Hepatocyte (in vitro differentiated cells): ENCODE results near the gene OR4X2. TPM values are rescaled to one million over a fixed set of nuclear protein-coding genes. Genes with fewer than 3 reads are reported as not detected.

Experiments used
- DNase-seq: peaks from one replicate; pipeline ENCODE4 v3.0.0-alpha.2; 2016; ENCODE audit warnings: low spot score
- H2AFZ ChIP-seq: fragments of 200-600 bp; sonication (generic); 2 replicates; pipeline ENCODE4 v1.6.0; 2016; ENCODE audit warnings: antibody characterized with exemption, mild to moderate bottlenecking
- H3K27ac ChIP-seq: fragments of 200-600 bp; sonication (generic); 2 replicates; pipeline ENCODE4 v1.5.1; 2016; ENCODE audit warnings: mild to moderate bottlenecking
- H3K27me3 ChIP-seq: fragments of 200-600 bp; sonication (generic); 2 replicates; pipeline ENCODE4 v1.6.1; 2016
- H3K36me3 ChIP-seq: fragments of 200-600 bp; sonication (generic); replicated peaks from 2 replicates; pipeline ENCODE4 v1.5.1; 2016; ENCODE audit warnings: low read depth; ENCODE audit not compliant: insufficient read depth
- H3K4me1 ChIP-seq: fragments of 200-600 bp; sonication (generic); 2 replicates; pipeline ENCODE4 v1.5.1; 2016; ENCODE audit warnings: mild to moderate bottlenecking, moderate library complexity; ENCODE audit not compliant: insufficient read depth
- H3K4me2 ChIP-seq: fragments of 200-600 bp; sonication (generic); 2 replicates; pipeline ENCODE4 v1.6.0; 2016
- H3K4me3 ChIP-seq: fragments of 200-600 bp; sonication (generic); 2 replicates; pipeline ENCODE4 v1.5.1; 2016; ENCODE audit warnings: mild to moderate bottlenecking
- H3K79me2 ChIP-seq: fragments of 200-600 bp; sonication (generic); 2 replicates; pipeline ENCODE4 v1.6.0; 2017; ENCODE audit warnings: mild to moderate bottlenecking
- H3K9me2 ChIP-seq: fragments of 200-600 bp; sonication (generic); replicated peaks from 2 replicates; pipeline ENCODE4 v1.6.0; 2017; ENCODE audit warnings: mild to moderate bottlenecking; ENCODE audit not compliant: insufficient read depth
- H3K9me3 ChIP-seq: fragments of 200-600 bp; sonication (generic); 2 replicates; pipeline ENCODE4 v1.5.1; 2016; ENCODE audit warnings: low read depth, mild to moderate bottlenecking
- H4K20me1 ChIP-seq: fragments of 200-600 bp; sonication (generic); 2 replicates; pipeline ENCODE4 v1.6.0; 2016; ENCODE audit warnings: mild to moderate bottlenecking; ENCODE audit not compliant: insufficient read depth, poor library complexity, severe bottlenecking
- EZH2 ChIP-seq: fragments of 200-600 bp; sonication (generic); IDR thresholded peaks from 2 replicates; pipeline ENCODE4 v1.6.1; 2016; ENCODE audit warnings: antibody characterized with exemption, mild to moderate bottlenecking, borderline replicate concordance
- EZH2phosphoT487 ChIP-seq: fragments of 200-600 bp; sonication (generic); IDR thresholded peaks from one replicate; pipeline ENCODE4 v1.6.1; 2018; ENCODE audit warnings: antibody characterized with exemption, mild to moderate bottlenecking, low read depth, moderate library complexity; ENCODE audit not compliant: unreplicated experiment, severe bottlenecking
- WGBS: methylation state at CpG from one replicate; pipeline ENCODE4 v1.1.6; 2016; ENCODE audit warnings: low lambda C conversion rate; ENCODE audit errors: missing lambda C conversion rate; 5-methylcytosine and 5-hydroxymethylcytosine counted together
- polyA plus RNA-seq: library from polyadenylated mRNA; unstranded; fragments of >200 nt; fragmentation: Nextera tagmentation; extraction: Ambion mirVana; gene quantifications from 2 replicates; pipeline ENCODE4 v1.2.1, GENCODE V29; 2016
- total RNA-seq: library from RNA; depleted of rRNA; stranded (reverse); fragments of >200 nt; gene quantifications from 2 replicates; pipeline ENCODE4 v1.2.3, GENCODE V29; 2014
- TF ChIP-seq, protein P1 (sequence below): fragments of 200-600 bp; sonication (generic); IDR thresholded peaks from 2 replicates; pipeline ENCODE4 v1.5.1; 2016; ENCODE audit warnings: antibody characterized with exemption, mild to moderate bottlenecking; ENCODE audit not compliant: poor library complexity

Gene OR4X2
- total RNA-seq = not detected in 2 replicates
- not detected in 2 replicates for polyA plus RNA-seq

- Histone ChIP-seq H3K36me3 (no peaks in the 10 kb centered on the region), H3K79me2 (no peaks in the 10 kb centered on the region), H3K27ac (no peak within 1 kb of the TSS), H2AFZ (no peak within 1 kb of the TSS), H4K20me1 (no peaks in the 10 kb centered on the region), H3K4me2 (no peak within 1 kb of the TSS), H3K9me3 (peaks cover 10% of the 10 kb centered on the region), H3K27me3 (no peaks in the 10 kb centered on the region), H3K4me1 (no peaks in the 10 kb centered on the region), H3K9me2 (no peaks in the 10 kb centered on the region), H3K4me3 (no peak within 1 kb of the TSS)
- DNase-seq = no peak
- TF ChIP-seq EZH2 = no peak
- no peak for TF ChIP-seq EZH2phosphoT487
- TF ChIP-seq, protein P1, sequence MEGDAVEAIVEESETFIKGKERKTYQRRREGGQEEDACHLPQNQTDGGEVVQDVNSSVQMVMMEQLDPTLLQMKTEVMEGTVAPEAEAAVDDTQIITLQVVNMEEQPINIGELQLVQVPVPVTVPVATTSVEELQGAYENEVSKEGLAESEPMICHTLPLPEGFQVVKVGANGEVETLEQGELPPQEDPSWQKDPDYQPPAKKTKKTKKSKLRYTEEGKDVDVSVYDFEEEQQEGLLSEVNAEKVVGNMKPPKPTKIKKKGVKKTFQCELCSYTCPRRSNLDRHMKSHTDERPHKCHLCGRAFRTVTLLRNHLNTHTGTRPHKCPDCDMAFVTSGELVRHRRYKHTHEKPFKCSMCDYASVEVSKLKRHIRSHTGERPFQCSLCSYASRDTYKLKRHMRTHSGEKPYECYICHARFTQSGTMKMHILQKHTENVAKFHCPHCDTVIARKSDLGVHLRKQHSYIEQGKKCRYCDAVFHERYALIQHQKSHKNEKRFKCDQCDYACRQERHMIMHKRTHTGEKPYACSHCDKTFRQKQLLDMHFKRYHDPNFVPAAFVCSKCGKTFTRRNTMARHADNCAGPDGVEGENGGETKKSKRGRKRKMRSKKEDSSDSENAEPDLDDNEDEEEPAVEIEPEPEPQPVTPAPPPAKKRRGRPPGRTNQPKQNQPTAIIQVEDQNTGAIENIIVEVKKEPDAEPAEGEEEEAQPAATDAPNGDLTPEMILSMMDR = no peak
These were observed at the start of gene OR4X2 for GRCh38 chr11:48244804-48245203. Gene OR4X2, plus strand, starts transcription at chr11:48245104. Its CDS starts 0 bp downstream, at chr11:48245104.

DNA sequence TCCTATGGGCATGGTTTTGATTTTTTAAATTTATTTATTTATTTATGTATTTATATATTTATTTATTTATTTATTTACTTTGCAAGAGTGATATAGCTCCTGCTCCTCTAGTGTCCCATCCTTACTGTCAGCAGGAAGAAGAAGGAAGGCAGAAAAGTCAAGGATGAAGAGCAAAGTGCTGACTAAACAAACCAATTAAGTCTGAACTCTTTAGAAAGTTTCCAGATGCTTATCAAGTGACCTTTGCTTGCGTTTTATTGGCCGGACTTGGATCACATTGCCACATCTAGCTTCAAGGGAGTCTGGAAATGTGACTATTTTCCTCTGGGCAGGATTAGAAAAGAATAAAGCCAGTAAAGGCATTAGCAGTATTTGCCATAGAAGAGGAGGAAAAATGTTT lies 37.0 kb upstream of the OR4X2 start:
- Histone ChIP-seq H3K4me1 (no peaks in the 10 kb centered on the region), H3K4me2 (no peak overlapping the region), H4K20me1 (no peaks in the 10 kb centered on the region), H3K36me3 (no peaks in the 10 kb centered on the region), H3K9me3 (no peaks in the 10 kb centered on the region), H3K9me2 (no peaks in the 10 kb centered on the region), H3K27me3 (no peaks in the 10 kb centered on the region), H3K79me2 (no peaks in the 10 kb centered on the region), H2AFZ (no peak overlapping the region), H3K4me3 (no peak overlapping the region), H3K27ac (no peak overlapping the region)
- 82% methylated on average over 2 of the region's 2 CpGs for WGBS
- TF ChIP-seq, protein P1 = no peak
- TF ChIP-seq EZH2 = no peak
- TF ChIP-seq EZH2phosphoT487 = no peak
- DNase-seq = no peak

DNA sequence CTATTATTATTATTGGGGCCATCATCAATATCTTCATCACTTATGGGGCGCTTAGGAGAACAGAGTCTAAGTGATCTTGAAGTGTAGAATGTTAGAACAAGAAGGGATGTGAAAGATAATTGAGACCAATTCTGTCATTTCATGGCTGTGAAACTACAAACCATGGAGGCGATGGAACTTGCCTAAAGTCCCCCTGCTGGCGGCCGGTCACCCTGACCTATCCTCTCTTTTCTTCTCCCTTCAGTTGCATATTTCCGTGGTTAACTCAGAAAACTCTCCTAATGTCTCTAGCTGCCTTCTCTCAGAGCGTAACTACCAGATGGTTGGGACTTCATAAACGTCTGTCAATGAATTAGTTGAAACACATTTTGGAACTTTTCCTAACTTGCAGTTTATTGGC lies 34.9 kb upstream of the OR4X2 start:
- no peak overlapping the region for H2AFZ ChIP-seq
- H3K27ac ChIP-seq = no peak overlapping the region
- no peak for TF ChIP-seq EZH2phosphoT487
- no peak for DNase-seq
- WGBS = 32% methylated on average over 7 of the region's 7 CpGs
- H3K9me3 ChIP-seq = no peaks in the 10 kb centered on the region
- no peaks in the 10 kb centered on the region for H3K36me3 ChIP-seq
- H3K9me2 ChIP-seq = no peaks in the 10 kb centered on the region
- H3K27me3 ChIP-seq = no peaks in the 10 kb centered on the region
- H3K4me2 ChIP-seq = no peak overlapping the region
- no peak overlapping the region for H3K4me3 ChIP-seq
- H3K79me2 ChIP-seq = no peaks in the 10 kb centered on the region
- H4K20me1 ChIP-seq = no peaks in the 10 kb centered on the region
- no peaks in the 10 kb centered on the region for H3K4me1 ChIP-seq

GRCh38 chr11:48216510-48216909 lies 28.4 kb upstream of the OR4X2 start, which contains the start of gene OR4B1:
Gene OR4B1, plus strand, starts transcription at chr11:48216810. Its CDS starts 0 bp downstream, at chr11:48216810.
- H3K27me3 ChIP-seq = no peaks in the 10 kb centered on the region
- H3K9me3 ChIP-seq = no peaks in the 10 kb centered on the region
- H3K9me2 ChIP-seq = no peaks in the 10 kb centered on the region
- H3K36me3 ChIP-seq = no peaks in the 10 kb centered on the region
- H3K4me1 ChIP-seq = no peaks in the 10 kb centered on the region
- TF ChIP-seq EZH2 (no peak), EZH2phosphoT487 (no peak)
- TF ChIP-seq, protein P1 = no peak
- no peak for DNase-seq
- WGBS = 49% methylated on average over 2 of the region's 2 CpGs
- no peak within 1 kb of the TSS for H3K4me3 ChIP-seq
- H3K79me2 ChIP-seq = no peaks in the 10 kb centered on the region
- H3K27ac ChIP-seq = no peak within 1 kb of the TSS
- H4K20me1 ChIP-seq = no peaks in the 10 kb centered on the region
- no peak within 1 kb of the TSS for H2AFZ ChIP-seq
- H3K4me2 ChIP-seq = no peak within 1 kb of the TSS
